Stimulated activated CD8-positive, alpha-beta memory T cell treated with anti-CD3 and anti-CD28 coated beads, Interleukin-7, amount 100 ng/mL, for 24 hours (primary cell): ENCODE measurements around the gene AJUBA.
"Not testable (repeated sequence)": the region's sequence is repeated elsewhere in the genome, so short reads cannot be mapped to it uniquely, and the experiment has no call there.

Source experiments
- DNase-seq: peaks from one replicate; pipeline ENCODE4 v3.0.0-alpha.2; 2020; ENCODE audit warnings: low read depth

AJUBA gene

DNA sequence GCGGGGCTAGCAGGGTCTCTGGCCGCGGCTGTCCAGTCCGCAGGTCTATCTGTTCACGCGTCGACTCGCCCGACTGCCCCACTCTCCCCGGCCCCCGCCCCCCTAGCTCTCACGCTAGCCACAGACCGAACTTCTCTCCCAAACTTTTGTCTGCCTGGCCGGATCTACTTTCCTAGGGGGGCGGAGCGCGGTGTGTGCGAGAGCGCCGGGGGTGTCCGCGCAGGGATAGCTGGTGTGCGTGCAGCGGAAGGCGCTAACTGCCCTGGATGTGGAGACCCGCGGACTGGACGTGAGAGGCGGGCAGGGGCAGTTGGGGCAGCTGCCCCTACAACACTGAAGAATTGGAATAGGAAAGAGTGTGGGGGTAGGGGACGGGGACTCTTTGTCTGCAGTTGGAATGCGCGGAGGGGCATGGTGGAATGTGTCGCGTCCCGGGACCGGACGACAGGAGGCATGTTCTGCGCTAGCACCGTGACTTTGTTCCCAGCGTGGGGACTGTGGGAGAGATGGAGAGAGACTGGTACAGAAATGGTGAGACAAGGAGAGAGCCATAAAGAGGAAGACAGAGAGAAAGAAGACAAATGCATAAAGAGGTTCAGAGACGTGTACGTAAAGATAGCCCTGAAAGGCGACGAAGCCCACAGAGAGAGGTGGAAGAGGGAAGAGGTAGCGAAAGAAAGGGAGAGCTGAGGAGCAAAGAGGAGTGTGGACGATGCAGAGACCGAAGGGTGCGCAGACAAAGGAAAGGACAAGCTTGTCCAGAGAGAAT lies at the start of gene AJUBA:
TSS of gene AJUBA (minus strand) at position 75 of the 769 bp plus-strand sequence. CDS start 285 bp downstream, outside the sequence.
- DNase-seq, result peak; percentile 49

DNA sequence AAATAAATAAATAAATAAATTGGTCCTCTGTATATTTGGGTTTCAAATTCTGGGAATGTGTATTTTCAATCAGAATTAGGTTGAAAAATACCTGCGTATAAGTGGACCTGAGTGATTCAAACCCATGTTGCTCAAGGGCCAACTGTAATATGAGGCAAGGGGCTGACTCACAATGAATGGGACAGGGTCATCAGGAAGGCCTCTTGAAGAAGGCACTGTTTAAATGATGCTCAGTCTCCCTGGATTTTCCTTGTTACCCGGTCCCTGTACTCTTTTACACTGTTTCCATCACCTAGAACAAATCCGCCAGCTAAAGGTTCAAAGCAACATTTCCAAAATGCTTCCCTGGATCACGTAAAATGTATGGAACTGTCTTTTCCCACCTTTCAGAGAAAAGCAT lies 48.6 kb upstream of the AJUBA start:
- DNase-seq, result no peak

DNA sequence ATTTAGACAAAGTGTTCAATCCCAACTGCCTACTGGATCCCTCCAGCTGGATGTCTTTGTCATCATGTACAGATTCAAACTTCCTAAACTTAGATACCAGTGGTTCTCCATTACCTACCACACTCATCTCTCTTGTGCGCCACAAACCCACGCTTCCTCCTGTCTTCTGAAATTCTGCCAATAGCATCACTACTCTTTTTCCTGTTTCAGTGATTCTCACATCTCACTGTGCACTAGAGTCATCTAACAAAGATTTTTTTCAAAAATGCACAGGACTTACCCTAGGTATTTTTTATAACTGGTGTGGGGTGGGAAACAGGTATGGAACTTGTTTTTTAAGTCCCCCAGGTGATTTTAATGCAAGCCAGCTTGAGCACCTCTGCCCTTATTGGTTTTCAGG lies 46.4 kb upstream of the AJUBA start:
- no peak for DNase-seq

DNA sequence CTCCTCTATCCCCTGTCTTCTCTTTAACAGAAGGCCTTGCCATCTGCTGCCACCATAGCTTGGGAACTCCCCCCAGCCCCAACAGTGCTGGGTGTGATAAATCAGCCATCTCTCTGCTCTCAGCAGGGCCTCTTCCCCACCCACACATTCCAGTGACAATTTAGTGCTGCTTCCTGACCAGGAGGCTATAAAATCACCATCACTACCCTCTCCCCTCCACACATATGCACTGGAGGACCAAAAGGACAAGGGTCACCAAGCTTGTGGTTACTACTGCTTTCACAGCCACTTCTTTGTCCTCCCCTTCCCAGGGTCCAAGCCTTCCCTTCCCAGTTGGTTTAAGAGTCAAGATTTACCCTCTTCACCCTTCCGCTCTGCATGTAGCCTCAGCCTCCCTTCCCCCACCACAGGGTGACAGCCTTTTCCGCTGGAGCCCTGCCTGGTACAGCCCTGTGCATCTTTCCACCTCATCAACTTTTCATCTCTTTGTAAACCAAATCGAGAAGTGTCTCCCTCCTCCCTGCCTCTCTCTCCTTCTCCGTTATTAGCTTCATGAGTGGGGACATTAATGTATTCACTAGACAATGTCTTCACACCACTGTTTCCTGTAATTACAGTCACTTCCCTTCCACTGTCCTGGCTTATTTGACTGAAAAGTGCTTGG lies 42.9 kb upstream of the AJUBA start:
- no peak for DNase-seq

DNA sequence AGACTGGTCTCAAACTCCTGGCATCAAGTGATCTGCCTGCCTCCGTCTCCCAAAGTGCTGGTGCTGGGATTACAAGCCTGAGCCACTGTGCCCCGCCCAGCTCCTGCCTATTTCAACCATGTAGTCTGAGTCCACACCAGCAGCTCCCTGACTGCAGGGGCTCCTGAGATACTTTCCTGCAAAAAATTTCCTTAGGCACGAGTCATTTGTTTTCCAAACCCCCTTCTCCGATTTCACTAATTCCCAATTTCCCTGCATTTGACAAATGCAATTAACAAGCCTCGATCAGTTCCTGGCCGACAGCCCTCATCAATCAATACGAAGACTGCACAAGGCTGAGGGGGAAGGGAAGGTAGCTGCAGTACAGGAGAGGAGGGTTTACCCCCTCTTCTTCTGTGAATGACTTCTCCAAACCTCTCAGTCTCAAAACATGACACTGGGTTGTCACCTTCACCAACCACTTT lies 42.3 kb upstream of the AJUBA start:
- DNase-seq, result no peak

- no peak for DNase-seq
These were observed 41.4 kb upstream of the AJUBA start for GRCh38 chr14:23023795-23024152.

- no peak for DNase-seq
These were observed 40.9 kb upstream of the AJUBA start for GRCh38 chr14:23023022-23023794.

GRCh38 chr14:23021889-23022442 lies 39.6 kb upstream of the AJUBA start:
- DNase-seq, result no peak

DNA sequence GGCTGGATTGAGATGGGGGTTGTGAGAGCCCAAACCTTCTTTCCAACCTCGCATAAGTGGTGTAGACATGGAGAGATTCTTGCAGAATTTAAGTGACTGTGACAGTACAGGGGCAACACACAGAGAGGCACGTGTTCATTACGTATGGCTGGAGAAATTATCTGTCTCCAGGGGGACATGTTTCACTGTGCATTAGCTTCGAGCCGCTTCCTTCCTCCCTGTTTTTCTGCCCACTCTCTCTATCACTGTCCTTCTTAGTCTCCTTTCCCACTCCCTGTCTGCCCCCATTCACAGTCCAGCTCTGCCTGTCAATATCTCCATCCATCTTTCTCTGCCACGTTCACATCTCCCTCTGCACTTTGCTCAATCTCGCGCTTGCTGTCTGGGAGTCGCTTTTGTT lies 39.1 kb upstream of the AJUBA start:
- no peak for DNase-seq

GRCh38 chr14:23020143-23021128 lies 38.1 kb upstream of the AJUBA start:
- no peak for DNase-seq

DNA sequence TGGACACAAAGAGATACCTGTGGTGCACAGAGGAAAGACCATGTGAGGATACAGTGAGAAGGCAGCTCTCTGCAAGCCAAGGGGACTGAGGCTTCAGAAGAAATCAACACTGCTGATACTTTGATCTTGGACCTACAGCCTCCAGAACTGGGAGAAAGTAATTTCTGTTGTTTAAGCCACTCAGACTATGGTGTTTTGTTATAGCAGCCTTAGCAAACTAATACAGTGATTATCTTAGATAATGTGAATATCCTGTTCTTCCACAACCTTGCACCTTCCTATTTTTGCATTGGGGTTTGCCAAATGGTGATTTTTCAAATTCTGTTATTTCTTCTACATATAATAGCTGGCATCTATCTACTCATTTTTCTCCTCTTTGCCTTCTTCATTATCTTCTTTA lies 35.8 kb upstream of the AJUBA start:
- no peak for DNase-seq

DNA sequence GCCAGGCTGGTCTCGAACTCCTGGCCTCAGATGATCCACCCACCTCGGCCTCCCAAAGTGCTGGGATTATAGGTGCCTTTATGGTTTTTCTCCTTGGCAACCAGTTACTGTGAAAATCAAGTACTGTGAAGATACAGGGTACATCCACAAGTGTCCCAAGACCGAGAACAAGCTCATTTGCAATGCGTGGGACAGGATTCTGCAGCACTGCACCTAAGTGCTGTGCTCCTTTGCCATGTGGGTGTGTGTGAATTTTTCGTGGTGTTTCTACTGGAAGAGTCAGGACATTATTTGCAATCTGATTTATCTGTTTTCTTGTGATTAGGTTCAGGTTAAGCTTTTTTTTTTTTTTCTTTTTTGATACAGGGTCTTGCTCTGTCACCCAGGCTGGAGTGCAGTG lies 34.7 kb upstream of the AJUBA start:
- no peak for DNase-seq

DNA sequence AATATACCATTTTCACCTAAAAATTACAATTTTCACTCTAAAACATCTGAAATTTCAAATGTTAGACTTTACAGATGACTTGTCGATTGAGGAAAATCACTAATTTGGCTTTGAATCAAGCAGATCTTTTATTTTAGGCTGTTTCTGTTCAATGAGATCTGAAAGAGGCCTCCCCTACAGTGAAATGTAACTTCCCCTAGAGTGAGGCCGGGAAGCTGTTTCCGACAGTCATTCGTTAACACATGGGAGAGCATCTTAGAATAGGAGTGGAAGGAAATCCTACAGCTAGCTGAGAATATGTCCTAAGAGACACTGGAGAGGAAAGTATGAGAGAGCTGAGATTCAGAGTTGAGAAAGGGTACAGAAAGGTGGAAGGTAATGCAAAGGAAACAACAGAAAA lies 33.3 kb upstream of the AJUBA start:
- DNase-seq, result no peak

DNA sequence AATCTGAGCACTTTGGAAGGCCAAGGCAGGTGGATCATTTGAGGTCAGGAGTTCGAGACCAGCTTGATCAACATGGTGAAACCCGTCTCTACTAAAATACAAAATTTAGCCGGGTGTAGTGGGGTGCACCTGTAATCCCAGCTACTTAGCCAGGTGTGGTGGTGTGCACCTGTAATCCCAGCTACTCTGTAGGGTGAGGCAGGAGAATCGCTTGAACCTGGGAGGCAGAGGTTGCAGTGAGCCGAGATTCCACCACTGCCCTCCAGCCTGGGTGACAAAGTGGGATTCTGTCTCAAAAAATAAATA lies 31.4 kb upstream of the AJUBA start:
- DNase-seq, result not testable (repeated sequence)

GRCh38 chr14:23013054-23013748 lies 30.9 kb upstream of the AJUBA start:
- no peak for DNase-seq

DNA sequence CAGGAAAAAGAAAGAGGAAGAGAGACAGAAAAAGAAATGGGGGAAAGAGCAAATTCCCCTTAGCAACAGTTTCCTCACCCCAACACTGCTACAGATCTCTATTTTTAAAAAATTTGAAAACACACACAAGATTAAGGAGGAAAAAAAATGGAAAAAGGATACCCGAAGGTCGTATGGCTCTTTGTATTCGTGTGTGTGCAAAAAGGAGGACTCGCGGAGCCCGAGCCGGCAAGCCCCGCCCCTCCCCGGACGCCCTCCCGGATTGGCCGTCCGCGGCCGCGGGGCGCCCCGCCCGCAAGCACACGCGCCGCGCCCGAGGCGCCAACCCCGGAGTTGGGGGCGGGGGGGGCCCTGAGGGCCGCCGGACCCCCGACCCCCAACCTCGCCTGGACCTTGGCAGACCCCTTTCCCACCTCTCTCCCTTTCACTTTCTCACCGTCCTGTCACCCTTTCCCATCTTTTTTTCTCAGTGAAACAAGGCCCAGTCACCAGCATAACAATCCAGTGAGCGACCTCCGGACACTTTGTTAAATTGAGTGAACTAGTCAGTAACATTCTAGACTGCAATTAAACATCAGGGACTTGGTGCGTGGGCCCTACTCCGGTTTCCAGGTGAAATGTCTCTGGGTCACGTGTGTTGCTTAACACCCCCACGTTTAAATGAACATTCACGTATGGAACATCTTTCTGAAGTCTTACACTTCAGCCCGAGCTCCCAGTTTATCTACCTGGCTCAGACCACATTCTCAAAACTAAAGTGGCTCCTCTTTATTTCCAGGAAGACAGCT lies 27.8 kb upstream of the AJUBA start, which contains the start of gene C14orf93:
TSS of gene C14orf93 (minus strand) at position 205 of the 788 bp plus-strand sequence. CDS start 11,120 bp downstream, outside the sequence.
- DNase-seq, result peak; percentile 63

DNA sequence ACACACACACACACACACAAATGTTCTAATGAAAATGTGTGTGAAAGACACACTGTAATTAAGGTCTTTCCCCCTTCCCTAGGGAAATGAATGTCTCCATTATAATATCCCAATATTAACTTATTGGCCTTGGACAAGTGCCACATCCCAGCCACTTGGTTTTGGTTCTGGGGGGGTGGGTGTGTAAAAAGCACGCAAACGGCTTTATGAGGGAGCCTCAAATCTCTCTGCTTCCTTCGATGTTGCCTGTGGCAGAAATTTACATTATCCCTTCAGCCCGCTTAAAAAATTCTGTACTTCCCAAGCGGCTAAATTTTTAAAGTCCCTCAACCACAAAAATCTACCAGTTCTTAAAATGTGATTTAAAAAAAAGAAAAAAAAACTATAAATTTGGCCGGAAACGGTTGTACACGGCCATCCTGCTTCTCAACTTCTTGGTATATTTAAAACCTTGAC lies 27.2 kb upstream of the AJUBA start:
- no peak for DNase-seq

DNA sequence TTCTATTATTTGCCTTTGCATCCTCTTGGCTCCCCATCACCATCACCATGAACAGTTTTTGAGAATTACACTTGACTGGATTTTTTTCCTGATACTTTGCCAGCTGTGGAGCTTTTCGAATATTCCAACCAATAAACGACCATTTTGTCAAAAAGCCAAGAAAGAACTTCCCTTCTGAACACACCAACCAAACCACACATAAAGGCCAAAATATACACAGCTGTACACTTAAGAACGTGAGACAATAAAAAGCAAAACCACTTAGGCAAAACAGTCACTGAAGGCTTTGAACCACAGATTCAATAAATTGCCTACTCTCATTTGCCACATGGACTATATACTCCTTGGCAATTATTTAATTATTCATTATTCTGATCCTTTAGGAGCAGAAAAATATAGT lies 26.5 kb upstream of the AJUBA start:
- no peak for DNase-seq

DNA sequence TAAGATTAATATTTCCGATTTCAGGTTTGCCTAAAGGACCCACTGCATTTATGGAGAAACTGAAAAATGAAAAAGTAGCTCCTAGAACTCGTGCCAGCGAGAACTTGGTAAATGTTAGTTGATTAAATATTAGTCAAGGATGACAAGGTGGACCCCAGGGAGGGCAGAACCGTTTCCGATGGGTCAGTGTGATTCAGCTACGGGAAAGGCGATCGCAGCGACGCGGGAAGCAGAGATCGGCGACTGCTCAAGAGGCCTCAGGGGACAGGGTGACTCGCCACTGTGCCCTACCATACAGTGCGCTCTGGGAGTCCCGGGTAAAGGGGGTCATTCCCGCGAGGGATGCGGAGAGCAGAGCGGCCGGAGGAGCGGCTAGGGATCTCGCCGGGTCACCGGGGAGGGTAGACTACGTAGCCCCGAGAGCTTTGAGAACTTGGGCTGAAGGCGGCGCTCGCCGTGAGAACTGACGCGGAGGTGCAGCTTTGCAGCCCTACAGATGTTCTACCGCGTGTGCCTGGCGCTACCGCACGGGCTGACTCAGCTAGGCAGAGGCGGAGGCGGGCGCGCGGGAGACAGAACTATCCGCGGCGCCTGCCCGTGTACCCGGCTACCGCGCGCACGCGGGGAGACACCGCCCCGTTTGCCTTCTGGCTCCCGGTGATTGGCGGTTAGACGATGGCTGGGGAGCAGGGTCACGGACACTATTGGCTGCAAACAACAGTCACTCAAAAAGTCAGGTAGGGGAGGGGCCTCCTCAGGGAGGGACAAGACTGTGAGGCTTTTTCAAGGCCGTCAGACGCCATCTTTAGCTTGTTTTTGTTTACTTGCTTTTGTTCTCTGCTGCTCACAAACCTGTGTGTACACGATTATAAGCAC lies 24.4 kb upstream of the AJUBA start:
- peak; percentile 84 for DNase-seq
